NCI-H748 (cell line): ENCODE measurements around the gene VIPR2.

Experiments used
- DNase-seq: peaks from one replicate; lab custom pipeline; 2025; ENCODE audit not compliant: unreplicated experiment; lab: John Stamatoyannopoulos, UW

Gene VIPR2

GRCh38 chr7:159121476-159121875, 23.2 kb downstream of the VIPR2 start:
- no peak for DNase-seq

GRCh38 chr7:159121068-159121467, 23.6 kb downstream of the VIPR2 start:
- DNase-seq = no peak

- no peak for DNase-seq
Measured at GRCh38 chr7:159120540-159120919, 24.1 kb downstream of the VIPR2 start.

DNA sequence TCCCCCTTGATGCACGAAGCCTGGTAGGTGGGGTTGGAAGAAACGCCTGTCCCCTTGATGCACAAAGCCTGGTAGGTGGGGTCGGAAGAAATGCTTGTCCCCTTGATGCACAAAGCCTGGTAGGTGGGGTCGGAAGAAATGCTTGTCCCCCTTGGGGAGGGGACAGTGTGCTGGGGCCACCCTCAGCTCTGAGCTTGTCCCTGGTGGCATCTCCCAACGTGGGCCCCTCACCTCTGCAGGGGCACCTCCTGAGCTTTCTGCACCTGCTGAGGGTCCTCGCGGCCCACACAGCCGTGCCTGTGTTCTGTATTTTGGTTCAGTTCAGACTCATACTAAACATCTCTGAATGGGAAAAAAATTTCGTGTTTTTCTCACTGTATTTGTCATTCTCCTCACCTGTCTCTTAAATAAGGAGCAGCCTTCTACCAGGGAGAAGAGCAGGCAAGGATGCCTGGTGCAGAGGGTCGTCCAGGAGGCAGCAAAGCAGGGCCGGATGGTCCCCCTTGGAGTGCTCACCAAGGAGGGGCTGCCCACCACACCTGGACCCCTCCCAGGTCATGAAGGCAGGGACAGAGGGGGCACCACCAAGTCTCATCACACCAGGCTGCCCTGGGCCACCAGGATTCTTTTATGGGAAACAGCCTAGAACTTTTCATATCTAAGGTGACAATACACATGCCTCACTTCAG, 24.7 kb downstream of the VIPR2 start:
- DNase-seq = no peak

DNA sequence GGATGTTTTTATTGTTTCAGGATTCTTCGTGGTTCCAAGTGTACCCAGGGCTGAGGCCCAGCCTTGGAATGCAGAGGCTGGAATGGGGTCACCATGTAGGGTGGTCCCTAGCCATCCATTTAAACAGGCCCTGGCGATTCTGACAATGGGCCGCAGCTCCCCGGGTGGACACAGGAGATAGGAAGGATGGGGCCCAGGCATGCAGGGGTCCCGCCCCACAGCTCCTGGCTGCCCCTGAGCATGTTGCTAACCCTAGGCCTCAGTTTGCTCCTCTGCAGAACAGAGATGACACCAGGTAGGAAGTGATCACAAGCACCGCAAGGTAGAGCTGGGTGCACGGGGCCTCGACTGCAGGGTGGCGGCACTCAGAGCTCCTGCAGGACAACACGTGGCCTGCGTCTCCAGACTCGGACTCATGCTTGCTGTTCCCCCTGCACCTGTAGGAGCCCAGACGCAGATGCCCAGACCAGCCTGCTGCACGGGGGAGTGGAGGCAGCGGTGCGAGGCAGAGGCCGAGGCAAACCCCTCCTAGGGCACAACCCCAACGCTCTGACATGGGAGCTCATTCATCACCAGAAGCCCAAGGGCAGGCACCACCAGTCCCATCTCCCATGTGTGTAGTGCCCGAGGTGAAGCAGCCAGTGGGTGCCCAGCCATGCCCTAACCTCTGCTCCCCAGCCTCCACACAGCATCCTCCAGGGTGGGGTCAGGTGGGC, 25.5 kb downstream of the VIPR2 start:
- DNase-seq = no peak

DNA sequence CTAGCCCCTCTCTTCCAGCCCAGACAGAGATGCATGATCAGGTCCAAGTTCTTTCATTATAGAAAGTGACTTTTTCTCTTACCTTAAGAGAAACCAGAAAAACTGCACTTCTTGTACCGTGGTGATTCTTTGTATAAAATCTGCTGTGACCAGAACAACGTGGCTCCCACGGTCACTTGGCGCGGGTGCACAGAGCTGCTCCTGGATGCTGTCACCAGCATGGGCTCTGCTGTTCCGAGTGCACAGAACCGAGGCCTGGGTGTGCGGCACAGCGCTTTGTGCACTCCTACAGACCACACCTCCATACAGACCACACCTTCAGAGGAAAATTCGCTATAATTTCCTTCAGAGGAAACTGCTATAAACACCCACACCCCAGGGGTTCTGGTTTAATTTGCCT, 26.0 kb downstream of the VIPR2 start:
- no peak for DNase-seq

GRCh38 chr7:159118197-159118595, 26.5 kb downstream of the VIPR2 start:
- no peak for DNase-seq

GRCh38 chr7:159117366-159118196, 27.1 kb downstream of the VIPR2 start:
- no peak for DNase-seq

- no peak for DNase-seq
Measured at GRCh38 chr7:159116581-159117339, 27.9 kb downstream of the VIPR2 start.

- DNase-seq = peak; percentile 44
Measured at GRCh38 chr7:159115601-159116501, 28.8 kb downstream of the VIPR2 start.

- no peak for DNase-seq
Measured at GRCh38 chr7:159114981-159115380, 29.7 kb downstream of the VIPR2 start.

DNA sequence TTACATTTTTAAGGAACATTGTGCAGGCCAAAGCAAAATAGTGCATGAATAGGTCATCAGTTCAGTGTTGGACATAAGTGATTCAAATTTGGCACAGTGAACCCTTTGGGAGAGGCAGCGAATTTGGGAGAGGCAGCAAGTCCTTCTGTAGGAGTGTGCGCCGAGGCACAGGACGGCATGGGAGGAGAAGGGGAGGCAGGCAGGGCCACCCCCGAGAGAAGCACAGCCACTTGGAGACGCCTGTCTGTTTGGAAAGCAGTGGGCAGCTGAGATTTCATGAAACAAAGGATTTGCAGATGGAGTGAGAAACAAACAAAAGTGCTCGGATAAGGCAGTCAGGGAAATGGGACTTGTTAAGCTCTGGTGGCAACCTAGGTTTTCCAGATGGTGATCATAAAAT, 30.6 kb downstream of the VIPR2 start:
- DNase-seq = no peak

GRCh38 chr7:159113056-159113455, 31.6 kb downstream of the VIPR2 start:
- DNase-seq = no peak

DNA sequence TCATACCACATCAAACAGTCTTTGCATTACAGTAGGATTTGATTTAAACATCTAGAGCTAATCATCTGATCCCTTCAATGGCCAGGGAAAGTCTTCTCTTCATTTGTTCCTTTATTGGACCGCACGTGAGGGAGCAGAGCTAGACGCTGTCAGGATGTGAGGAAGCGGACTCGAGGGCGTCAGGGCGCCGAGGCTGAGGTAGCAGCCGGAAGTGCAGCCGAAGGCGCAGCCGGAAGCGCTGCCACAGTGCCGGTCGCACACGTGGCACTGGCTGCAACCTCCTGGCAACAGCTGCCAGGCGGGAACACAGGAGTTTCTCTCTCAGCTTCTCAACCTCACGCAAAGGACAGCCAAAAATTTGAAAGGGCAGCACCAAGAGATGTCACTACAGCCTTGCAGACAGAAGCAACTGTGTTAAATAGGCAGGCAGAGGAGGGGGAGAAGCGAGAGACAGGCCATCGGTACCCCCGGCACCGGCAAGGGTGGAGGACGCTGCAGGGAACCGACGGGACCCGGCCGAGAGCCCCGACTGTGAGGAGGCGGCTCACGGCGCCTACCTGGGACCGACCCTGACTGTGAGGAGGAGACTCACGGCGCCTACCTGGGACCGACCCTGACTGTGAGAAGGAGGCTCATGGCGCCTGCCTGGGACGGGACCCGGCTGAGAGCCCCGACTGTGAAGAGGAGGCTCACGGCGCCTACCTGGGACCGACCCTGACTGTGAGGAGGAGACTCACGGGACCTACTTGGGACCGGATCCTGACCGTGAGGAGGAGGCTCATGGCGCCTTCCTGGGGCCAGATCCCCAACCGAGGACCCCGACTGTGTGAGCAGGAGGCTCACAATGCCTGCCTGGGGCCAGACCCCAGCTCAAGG, 32.3 kb downstream of the VIPR2 start:
- no peak for DNase-seq

GRCh38 chr7:159109653-159110035, 35.0 kb downstream of the VIPR2 start:
- DNase-seq = peak; percentile 59

DNA sequence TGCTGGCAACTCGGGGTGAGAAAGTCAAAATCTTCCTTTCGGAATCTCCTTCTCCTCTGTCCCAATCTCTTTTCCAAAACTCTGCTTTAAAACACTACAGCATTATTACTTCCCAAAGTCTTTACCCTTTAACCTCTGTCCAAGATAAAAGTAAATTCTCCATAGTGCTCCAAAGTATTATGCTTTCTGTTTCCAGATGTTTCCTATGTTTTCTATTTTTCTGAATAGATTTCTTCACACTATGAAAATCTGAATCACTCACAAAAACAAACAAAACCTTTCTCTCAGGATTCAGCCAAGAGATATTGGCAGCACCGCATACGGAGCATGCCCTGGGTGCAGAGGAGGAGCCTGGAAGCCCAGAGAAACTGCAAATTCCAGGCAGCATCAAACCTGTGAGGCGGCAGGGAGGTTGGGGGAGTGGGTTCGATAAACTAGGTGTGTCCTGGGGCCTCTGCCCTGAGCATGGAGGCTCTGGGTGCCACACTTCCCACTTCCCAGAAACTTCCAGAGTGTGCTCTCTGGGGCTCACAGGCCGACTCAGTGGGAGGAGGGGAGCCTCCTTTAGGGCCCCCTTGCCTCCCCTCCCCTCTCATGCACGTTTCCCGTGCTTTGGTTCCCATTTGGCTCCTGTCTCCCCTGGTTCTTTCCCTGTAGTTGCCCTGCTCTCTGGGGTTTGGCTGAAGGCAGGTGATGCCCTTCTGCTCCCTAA, 35.6 kb downstream of the VIPR2 start:
- DNase-seq = no peak

- no peak for DNase-seq
Measured at GRCh38 chr7:159108491-159108890, 36.2 kb downstream of the VIPR2 start.

DNA sequence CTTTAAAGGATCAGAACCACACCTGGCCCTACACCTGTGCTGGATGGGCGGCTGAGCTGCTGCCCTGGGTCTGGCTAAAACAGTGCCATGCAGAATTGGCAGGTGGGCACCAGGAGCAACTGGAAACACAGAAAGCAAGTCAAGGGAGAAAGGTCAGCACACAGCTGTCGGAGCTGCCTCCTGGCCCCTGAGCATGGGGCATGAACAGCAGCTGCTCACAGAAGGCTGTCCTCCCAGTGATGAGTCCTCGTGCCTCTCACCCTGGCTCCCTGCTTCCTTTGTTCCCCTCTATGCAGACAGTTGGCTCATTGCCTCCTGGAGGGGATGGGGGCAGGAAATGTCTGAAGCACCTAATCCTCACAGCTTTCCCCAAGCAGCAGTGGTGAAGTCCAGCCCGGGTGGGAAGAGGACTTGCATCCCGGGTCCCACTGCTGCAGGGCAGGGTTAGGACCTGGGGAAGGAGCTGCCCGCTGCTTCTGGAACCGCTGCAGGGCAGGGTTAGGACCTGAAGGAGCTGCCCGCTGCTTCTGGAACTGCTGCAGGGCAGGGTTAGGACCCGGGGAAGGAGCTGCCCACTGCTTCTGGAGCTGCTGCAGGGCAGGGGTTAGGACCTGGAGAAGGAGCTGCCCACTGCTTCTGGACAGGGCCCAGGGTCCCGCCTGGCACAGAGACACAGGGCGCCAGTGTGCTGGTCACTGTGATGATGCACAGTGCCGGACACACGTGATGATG, 37.3 kb downstream of the VIPR2 start:
- peak; percentile 28 for DNase-seq
